LNCAP (cell line): ENCODE results near the gene PLPP1.

Experiments
- TF ChIP-seq, protein P1 (sequence below): fragments of 450-650 bp; IDR thresholded peaks from 2 replicates; pipeline ENCODE4 v1.5.1; 2017; ENCODE audit warnings: mild to moderate bottlenecking

The PLPP1 gene

DNA sequence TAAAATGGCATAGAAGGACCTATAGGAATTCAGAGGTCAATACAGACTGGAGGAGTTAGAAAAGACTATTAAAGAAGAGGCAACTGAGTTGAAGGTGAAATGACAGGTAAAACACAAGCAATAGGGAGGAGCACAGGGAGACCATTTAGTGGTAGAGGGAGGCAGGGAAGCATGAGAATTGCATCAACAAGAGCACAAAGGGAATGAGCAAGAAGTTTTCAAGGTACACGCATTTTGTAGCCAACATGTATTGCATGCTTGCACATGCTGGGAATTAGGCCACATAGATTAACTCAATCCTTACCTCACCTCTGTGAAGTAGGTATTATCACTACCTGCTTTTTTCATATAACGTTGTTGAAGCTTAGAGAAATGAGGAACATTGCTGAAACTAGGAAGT, 42.3 kb downstream of the PLPP1 start:
- TF ChIP-seq, protein P1, sequence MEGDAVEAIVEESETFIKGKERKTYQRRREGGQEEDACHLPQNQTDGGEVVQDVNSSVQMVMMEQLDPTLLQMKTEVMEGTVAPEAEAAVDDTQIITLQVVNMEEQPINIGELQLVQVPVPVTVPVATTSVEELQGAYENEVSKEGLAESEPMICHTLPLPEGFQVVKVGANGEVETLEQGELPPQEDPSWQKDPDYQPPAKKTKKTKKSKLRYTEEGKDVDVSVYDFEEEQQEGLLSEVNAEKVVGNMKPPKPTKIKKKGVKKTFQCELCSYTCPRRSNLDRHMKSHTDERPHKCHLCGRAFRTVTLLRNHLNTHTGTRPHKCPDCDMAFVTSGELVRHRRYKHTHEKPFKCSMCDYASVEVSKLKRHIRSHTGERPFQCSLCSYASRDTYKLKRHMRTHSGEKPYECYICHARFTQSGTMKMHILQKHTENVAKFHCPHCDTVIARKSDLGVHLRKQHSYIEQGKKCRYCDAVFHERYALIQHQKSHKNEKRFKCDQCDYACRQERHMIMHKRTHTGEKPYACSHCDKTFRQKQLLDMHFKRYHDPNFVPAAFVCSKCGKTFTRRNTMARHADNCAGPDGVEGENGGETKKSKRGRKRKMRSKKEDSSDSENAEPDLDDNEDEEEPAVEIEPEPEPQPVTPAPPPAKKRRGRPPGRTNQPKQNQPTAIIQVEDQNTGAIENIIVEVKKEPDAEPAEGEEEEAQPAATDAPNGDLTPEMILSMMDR: no peak

GRCh38 chr5:55485073-55485472, 49.7 kb downstream of the PLPP1 start:
- TF ChIP-seq, protein P1: no peak

GRCh38 chr5:55484531-55484930, 50.2 kb downstream of the PLPP1 start:
- TF ChIP-seq, protein P1: no peak

- TF ChIP-seq, protein P1: no peak
These were observed 50.9 kb downstream of the PLPP1 start for GRCh38 chr5:55483885-55484284.

GRCh38 chr5:55481293-55481855, 53.4 kb downstream of the PLPP1 start:
- TF ChIP-seq, protein P1: no peak

- TF ChIP-seq, protein P1: no peak
These were observed 54.0 kb downstream of the PLPP1 start for GRCh38 chr5:55480781-55481180.

GRCh38 chr5:55472642-55473041, 62.1 kb downstream of the PLPP1 start:
- TF ChIP-seq, protein P1: no peak

- TF ChIP-seq, protein P1: no peak
These were observed 63.3 kb downstream of the PLPP1 start for GRCh38 chr5:55471468-55471867.
